Measurements from ENCODE around the gene FUBP1. TPM values are rescaled to one million over a fixed set of nuclear protein-coding genes. Genes with fewer than 3 reads are reported as not detected.

The FUBP1 gene
- total and polyA plus RNA-seq, 2 of the 8 experiments (the other 6 are each of a cell fraction or from before 2014, with no cell fraction given): 184 to 201 TPM

DNA sequence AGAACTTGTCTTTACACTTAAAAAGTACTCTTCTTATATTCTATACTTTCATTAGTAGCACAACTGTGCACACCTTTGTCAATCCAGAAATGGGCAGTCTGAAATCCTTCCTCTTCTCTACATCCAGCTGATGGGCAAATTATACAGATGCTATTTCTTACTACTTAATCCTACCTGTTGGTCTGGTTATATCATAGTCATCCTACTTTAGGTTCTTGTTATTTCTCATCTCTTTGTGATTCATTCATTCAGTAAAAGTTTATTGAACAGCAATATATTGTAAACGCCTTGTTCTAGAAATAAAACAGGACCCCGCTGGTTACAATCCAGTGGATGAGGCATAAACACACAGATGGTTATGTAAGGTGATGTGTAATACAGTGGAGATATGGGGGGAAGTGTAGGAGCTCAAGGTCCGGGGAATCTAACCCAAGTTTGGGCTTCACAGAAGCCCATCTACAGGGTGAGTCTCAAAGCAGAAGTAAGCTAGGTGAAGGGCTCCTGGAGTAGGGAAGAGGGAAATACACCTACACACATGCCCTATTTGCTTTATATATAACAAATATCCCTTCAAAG is 11.8 kb upstream of the FUBP1 start (continued):
- TF ChIP-seq SUZ12 (IDR thresholded peaks at IDR 0.05; ENCODE audit: low read length): no peak
- TF ChIP-seq HDAC2 (IDR thresholded peaks at IDR 0.05; ENCODE audit: borderline replicate concordance in 1 of 2, low read depth in 2 of 2, low read length in 2 of 2): no peak
- no peak for TF ChIP-seq ASH2L (IDR thresholded peaks at IDR 0.05; ENCODE audit: low read length)
- TF ChIP-seq NRF1 (IDR thresholded peaks at IDR 0.05; ENCODE audit: low read depth, low read length): no peak
- TF ChIP-seq, protein P1, sequence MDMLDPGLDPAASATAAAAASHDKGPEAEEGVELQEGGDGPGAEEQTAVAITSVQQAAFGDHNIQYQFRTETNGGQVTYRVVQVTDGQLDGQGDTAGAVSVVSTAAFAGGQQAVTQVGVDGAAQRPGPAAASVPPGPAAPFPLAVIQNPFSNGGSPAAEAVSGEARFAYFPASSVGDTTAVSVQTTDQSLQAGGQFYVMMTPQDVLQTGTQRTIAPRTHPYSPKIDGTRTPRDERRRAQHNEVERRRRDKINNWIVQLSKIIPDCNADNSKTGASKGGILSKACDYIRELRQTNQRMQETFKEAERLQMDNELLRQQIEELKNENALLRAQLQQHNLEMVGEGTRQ (IDR thresholded peaks at IDR 0.05; ENCODE audit: low read length): no peak

Data from H1 (cell line).